Endothelial cell (in vitro differentiated cells): ENCODE data around the gene CREB5. TPM values are rescaled to one million over a fixed set of nuclear protein-coding genes. Genes with fewer than 3 reads are reported as not detected.

Source experiments
- DNase-seq: peaks from one replicate; pipeline ENCODE4 v3.0.0; 2021; ENCODE audit warnings: low spot score
- H3K27ac Mint-ChIP-seq: one replicate; pipeline ENCODE4 v1.8.0; 2021; ENCODE audit warnings: mixed read lengths, inconsistent platforms; ENCODE audit not compliant: unreplicated experiment
- H3K27me3 Mint-ChIP-seq: one replicate; pipeline ENCODE4 v1.8.0; 2021; ENCODE audit warnings: mild to moderate bottlenecking, moderate library complexity, mixed read lengths, inconsistent platforms; ENCODE audit not compliant: unreplicated experiment
- H3K36me3 Mint-ChIP-seq: one replicate; pipeline ENCODE4 v1.8.0; 2021; ENCODE audit warnings: mild to moderate bottlenecking, low read depth, mixed read lengths, inconsistent platforms; ENCODE audit not compliant: unreplicated experiment
- H3K4me1 Mint-ChIP-seq: one replicate; pipeline ENCODE4 v1.8.0; 2021; ENCODE audit warnings: mild to moderate bottlenecking, mixed read lengths, inconsistent platforms; ENCODE audit not compliant: unreplicated experiment
- H3K4me3 Mint-ChIP-seq: one replicate; pipeline ENCODE4 v1.8.0; 2021; ENCODE audit warnings: mild to moderate bottlenecking, mixed read lengths, inconsistent platforms; ENCODE audit not compliant: unreplicated experiment
- H3K9me3 Mint-ChIP-seq: one replicate; pipeline ENCODE4 v1.8.0; 2021; ENCODE audit warnings: mixed read lengths, inconsistent platforms; ENCODE audit not compliant: unreplicated experiment
- total RNA-seq: library from RNA; stranded (reverse); fragmentation: NEBNext Ultra II Directional; extraction: Animal tissue kit (Norgen Biotek cat#: 25700); gene quantifications from one replicate; pipeline ENCODE4 v1.2.1, GENCODE V29; 2021; ENCODE audit not compliant: unreplicated experiment
- TF ChIP-seq, protein P1 (sequence below): fragments of 200-600 bp; sonication (generic); IDR thresholded peaks from one replicate; pipeline ENCODE4 v1.5.0; 2021; ENCODE audit warnings: antibody characterized with exemption; ENCODE audit not compliant: unreplicated experiment

CREB5 gene
- total RNA-seq, 1 donor from 2014 or later: 5.6 TPM

DNA sequence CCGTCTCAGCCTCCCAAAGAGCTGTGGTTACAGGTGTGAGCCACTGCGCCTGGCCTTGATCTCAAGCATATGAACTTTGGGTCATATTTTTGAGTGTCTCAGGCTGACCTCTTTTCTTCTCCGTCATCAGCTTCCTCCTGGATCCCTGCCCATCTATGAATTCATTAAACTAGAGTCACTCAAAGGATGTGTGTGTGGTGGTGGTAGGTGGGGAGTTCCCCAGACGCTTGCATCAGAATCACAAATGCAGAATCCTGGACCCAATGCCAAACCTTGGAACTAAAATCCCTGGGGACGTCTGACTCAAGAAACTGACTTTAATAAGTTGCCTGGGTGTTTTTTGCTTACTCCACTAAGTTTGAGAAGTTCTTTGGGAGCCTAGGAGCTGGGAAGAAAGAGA, 6.7 kb upstream of the CREB5 start:
- Mint-ChIP-seq H3K4me1 (peaks cover 9% of the 10 kb centered on the region), H3K36me3 (peaks cover 4% of the 10 kb centered on the region), H3K27me3 (peaks cover 20% of the 10 kb centered on the region), H3K27ac (no peak overlapping the region), H3K4me3 (no peak overlapping the region), H3K9me3 (no peaks in the 10 kb centered on the region)
- TF ChIP-seq, protein P1, sequence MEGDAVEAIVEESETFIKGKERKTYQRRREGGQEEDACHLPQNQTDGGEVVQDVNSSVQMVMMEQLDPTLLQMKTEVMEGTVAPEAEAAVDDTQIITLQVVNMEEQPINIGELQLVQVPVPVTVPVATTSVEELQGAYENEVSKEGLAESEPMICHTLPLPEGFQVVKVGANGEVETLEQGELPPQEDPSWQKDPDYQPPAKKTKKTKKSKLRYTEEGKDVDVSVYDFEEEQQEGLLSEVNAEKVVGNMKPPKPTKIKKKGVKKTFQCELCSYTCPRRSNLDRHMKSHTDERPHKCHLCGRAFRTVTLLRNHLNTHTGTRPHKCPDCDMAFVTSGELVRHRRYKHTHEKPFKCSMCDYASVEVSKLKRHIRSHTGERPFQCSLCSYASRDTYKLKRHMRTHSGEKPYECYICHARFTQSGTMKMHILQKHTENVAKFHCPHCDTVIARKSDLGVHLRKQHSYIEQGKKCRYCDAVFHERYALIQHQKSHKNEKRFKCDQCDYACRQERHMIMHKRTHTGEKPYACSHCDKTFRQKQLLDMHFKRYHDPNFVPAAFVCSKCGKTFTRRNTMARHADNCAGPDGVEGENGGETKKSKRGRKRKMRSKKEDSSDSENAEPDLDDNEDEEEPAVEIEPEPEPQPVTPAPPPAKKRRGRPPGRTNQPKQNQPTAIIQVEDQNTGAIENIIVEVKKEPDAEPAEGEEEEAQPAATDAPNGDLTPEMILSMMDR: no peak
- DNase-seq: no peak

DNA sequence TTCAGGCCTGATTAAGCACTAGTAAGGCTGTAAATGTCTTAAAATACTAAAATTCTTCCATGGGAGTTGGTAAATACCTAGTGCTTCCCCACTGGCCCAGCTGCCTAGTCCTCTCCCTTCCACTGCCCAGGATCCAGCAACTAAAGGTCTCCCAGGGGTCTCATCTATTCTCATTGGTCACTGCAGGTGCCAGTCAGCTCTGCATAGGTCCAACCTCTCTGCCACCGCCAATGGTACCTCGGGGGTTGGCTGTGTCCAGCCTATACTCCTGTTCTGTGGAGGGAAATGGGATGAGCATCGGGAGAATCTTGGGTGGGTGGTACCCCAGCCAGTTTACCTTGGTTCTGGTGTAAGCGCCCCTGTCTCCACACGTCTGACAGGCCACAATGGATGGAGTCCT, 6.1 kb upstream of the CREB5 start:
- no peak overlapping the region for H3K4me3 Mint-ChIP-seq
- DNase-seq: no peak
- no peaks in the 10 kb centered on the region for H3K9me3 Mint-ChIP-seq
- peaks cover 4% of the 10 kb centered on the region for H3K36me3 Mint-ChIP-seq
- peaks cover 25% of the 10 kb centered on the region for H3K27me3 Mint-ChIP-seq
- TF ChIP-seq, protein P1: no peak
- H3K4me1 Mint-ChIP-seq: peaks cover 14% of the 10 kb centered on the region
- H3K27ac Mint-ChIP-seq: no peak overlapping the region

- peaks cover 26% of the 10 kb centered on the region for H3K27me3 Mint-ChIP-seq
- DNase-seq: no peak
- no peaks in the 10 kb centered on the region for H3K9me3 Mint-ChIP-seq
- no peak overlapping the region for H3K27ac Mint-ChIP-seq
- peak overlapping the region; percentile 44 for H3K4me3 Mint-ChIP-seq
- TF ChIP-seq, protein P1: no peak
- peaks cover 16% of the 10 kb centered on the region for H3K4me1 Mint-ChIP-seq
- peaks cover 4% of the 10 kb centered on the region for H3K36me3 Mint-ChIP-seq
These were observed 4.7 kb upstream of the CREB5 start for GRCh38 chr7:28407651-28408050.

DNA sequence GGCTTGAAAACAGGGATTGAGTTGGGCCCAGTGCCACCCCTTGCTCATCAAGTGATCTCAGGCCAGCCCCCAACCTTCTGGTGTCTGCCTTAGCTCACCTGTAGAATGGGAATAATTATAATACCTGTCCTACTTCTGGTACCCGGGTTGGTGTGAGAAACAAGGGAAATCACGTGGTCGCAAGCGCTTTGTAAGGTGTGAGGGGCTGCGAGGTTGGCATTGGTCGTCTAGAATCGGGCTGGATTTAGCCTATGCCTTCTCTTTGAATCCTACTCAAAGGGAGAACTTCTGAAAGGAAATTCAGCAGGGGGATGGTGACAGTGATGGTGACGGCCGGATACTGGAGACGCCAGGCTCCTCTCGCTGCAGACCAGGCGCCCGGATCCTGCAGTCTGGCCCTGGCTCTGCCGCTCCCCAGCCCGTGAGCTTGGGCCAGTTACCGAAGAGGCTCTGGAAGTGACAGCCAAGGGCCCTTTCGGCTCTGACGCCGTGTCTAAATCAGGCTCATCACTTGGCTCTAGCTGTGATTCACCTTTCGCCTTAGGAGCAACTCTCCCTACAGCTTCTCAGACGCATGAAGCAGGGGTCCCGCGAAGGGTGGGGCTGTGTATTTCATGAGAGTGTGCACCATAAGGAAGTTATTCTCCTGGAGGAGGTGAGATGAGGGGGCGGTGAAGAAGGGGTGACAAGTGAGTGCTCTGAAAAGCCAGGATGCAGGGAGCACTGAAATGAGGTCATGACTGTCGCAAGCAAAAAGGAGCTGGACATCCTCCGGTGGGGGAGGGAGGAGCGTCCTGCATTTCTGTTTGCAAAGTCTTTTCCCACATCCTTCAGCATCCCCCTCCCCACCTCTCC, 4.0 kb upstream of the CREB5 start:
- Mint-ChIP-seq H3K4me3 (peak overlapping the region; percentile 85), H3K9me3 (no peaks in the 10 kb centered on the region), H3K36me3 (peaks cover 4% of the 10 kb centered on the region), H3K4me1 (peaks cover 16% of the 10 kb centered on the region), H3K27me3 (peaks cover 26% of the 10 kb centered on the region), H3K27ac (no peak overlapping the region)
- peak; percentile 23 for DNase-seq
- TF ChIP-seq, protein P1: no peak
